HepG2 (cell line): Measurements from ENCODE around the gene PNKD. TPM values are rescaled to one million over a fixed set of nuclear protein-coding genes. Genes with fewer than 3 reads are reported as not detected.

Experiments used
- E2F5 ChIP-seq: sonication (generic); formaldehyde crosslinking; conservative IDR thresholded peaks from 2 replicates; pipeline ENCODE4 v1.4.0; 2020; ENCODE audit warnings: missing genetic modification reagents
- HOMEZ ChIP-seq: IDR thresholded peaks from 2 replicates; pipeline ENCODE4 v1.6.1; 2016; ENCODE audit warnings: low read depth
- IRF2 ChIP-seq: IDR thresholded peaks from 2 replicates; pipeline ENCODE4 v1.6.1; 2018; ENCODE audit warnings: missing genetic modification reagents, missing compliant biosample characterization
- JUNB ChIP-seq: sonication (generic); formaldehyde crosslinking; IDR thresholded peaks from 2 replicates; pipeline ENCODE4 v1.8.0; 2022; ENCODE audit warnings: missing genetic modification reagents, mild to moderate bottlenecking, borderline replicate concordance
- NCOA5 ChIP-seq: sonication (generic); formaldehyde crosslinking; IDR thresholded peaks from 2 replicates; pipeline ENCODE4 v1.4.0; 2020; ENCODE audit warnings: missing genetic modification reagents
- NFIC ChIP-seq: IDR thresholded peaks from 2 replicates; pipeline ENCODE4 v1.6.1; 2012; ENCODE audit warnings: mild to moderate bottlenecking, low read length, inconsistent platforms
- NFYB ChIP-seq: sonication (generic); formaldehyde crosslinking; IDR thresholded peaks from 2 replicates; pipeline ENCODE4 v1.4.0; 2020; ENCODE audit warnings: missing genetic modification reagents
- NR2C2 ChIP-seq: sonication (generic); formaldehyde crosslinking; IDR thresholded peaks from 2 replicates; pipeline ENCODE4 v1.4.0; 2020; ENCODE audit warnings: missing genetic modification reagents, mild to moderate bottlenecking, moderate library complexity, borderline replicate concordance
- RBM39 ChIP-seq: fragments of 200-400 bp; formaldehyde crosslinking; IDR thresholded peaks from one replicate; pipeline ENCODE4 v1.6.1; 2018; ENCODE audit warnings: antibody characterized with exemption, mild to moderate bottlenecking, low read depth, low read length; ENCODE audit not compliant: poor library complexity, severe bottlenecking
- SCMH1 ChIP-seq: sonication (generic); formaldehyde crosslinking; IDR thresholded peaks from 2 replicates; pipeline ENCODE4 v1.9.0; 2021; ENCODE audit warnings: missing genetic modification reagents, mild to moderate bottlenecking, borderline replicate concordance
- SP4 ChIP-seq: sonication (generic); formaldehyde crosslinking; IDR thresholded peaks from 2 replicates; pipeline ENCODE4 v1.8.1; 2023; ENCODE audit warnings: mild to moderate bottlenecking, missing genetic modification reagents
- SRSF9 ChIP-seq: fragments of 200-400 bp; formaldehyde crosslinking; IDR thresholded peaks from 2 replicates; pipeline ENCODE4 v1.6.1; 2018; ENCODE audit warnings: borderline replicate concordance, mild to moderate bottlenecking, low read depth, low read length; ENCODE audit not compliant: insufficient read depth, poor library complexity, severe bottlenecking
- TARDBP ChIP-seq: sonication (generic); formaldehyde crosslinking; IDR thresholded peaks from 2 replicates; pipeline ENCODE4 v1.8.0; 2022; ENCODE audit warnings: mild to moderate bottlenecking, missing genetic modification reagents
- TBX3 ChIP-seq: fragments of 450-650 bp; IDR thresholded peaks from 2 replicates; pipeline ENCODE4 v1.6.1; 2017; ENCODE audit warnings: antibody characterized with exemption, mild to moderate bottlenecking, inconsistent platforms, borderline replicate concordance
- YY1 ChIP-seq: IDR thresholded peaks from 2 replicates; pipeline ENCODE4 v1.6.1; 2011; ENCODE audit warnings: low read length, low read depth, moderate library complexity, mild to moderate bottlenecking; ENCODE audit not compliant: insufficient read depth, insufficient replicate concordance
- ZFY ChIP-seq: sonication (generic); formaldehyde crosslinking; IDR thresholded peaks from 2 replicates; pipeline ENCODE4 v1.4.0; 2020; ENCODE audit warnings: missing genetic modification reagents
- ZNF160 ChIP-seq: sonication (generic); formaldehyde crosslinking; IDR thresholded peaks from 2 replicates; pipeline ENCODE4 v1.8.0; 2022; ENCODE audit warnings: mild to moderate bottlenecking, inconsistent platforms, missing genetic modification reagents
- ZNF180 ChIP-seq: sonication (generic); formaldehyde crosslinking; IDR thresholded peaks from 2 replicates; pipeline ENCODE4 v1.4.0; 2020; ENCODE audit warnings: low read depth, missing genetic modification reagents, borderline replicate concordance
- ZNF296 ChIP-seq: sonication (generic); formaldehyde crosslinking; conservative IDR thresholded peaks from 2 replicates; pipeline ENCODE4 v1.5.0; 2020; ENCODE audit warnings: mild to moderate bottlenecking, missing genetic modification reagents
- ZNF337 ChIP-seq: sonication (generic); formaldehyde crosslinking; IDR thresholded peaks from 2 replicates; pipeline ENCODE4 v1.5.1; 2020; ENCODE audit warnings: missing genetic modification reagents, low read depth, mild to moderate bottlenecking, borderline replicate concordance
- ZNF430 ChIP-seq: sonication (generic); formaldehyde crosslinking; IDR thresholded peaks from 2 replicates; pipeline ENCODE4 v1.9.0; 2021; ENCODE audit warnings: mild to moderate bottlenecking, missing genetic modification reagents
- ZNF687 ChIP-seq: sonication (generic); formaldehyde crosslinking; IDR thresholded peaks from 2 replicates; pipeline ENCODE4 v1.5.1; 2020; ENCODE audit warnings: mild to moderate bottlenecking, missing genetic modification reagents, moderate library complexity
- ZNF782 ChIP-seq: sonication (generic); formaldehyde crosslinking; IDR thresholded peaks from 2 replicates; pipeline ENCODE4 v1.4.0; 2020; ENCODE audit warnings: missing genetic modification reagents, mild to moderate bottlenecking, borderline replicate concordance
- polyA plus RNA-seq, 8 experiments: library from polyadenylated mRNA; depleted of rRNA in 3 of 8; stranded (reverse) in 7 of 8; unstranded in 1 of 8; fragments of >200 nt; fragmentation: Illumina TruSeq in 4 of 8; extraction: Trizol in 4 of 8; gene quantifications; 2 replicates each; pipeline versions ENCODE4 v1.2.1 to v1.2.3, GENCODE V29; 2011 to 2016; ENCODE audit warnings: low read depth in 4 of 8, missing spikeins in 1 of 8, mixed read lengths in 1 of 8; ENCODE audit not compliant: insufficient read depth in 1 of 8
- total RNA-seq, 5 experiments: library from RNA; depleted of rRNA; stranded (reverse); fragments of >200 nt; fragmentation: Illumina TruSeq; extraction: Trizol; gene quantifications; 2 replicates each; pipeline ENCODE4 v1.2.3, GENCODE V29; 2016; ENCODE audit warnings: low read depth in 1 of 5

Gene PNKD
- total and polyA plus RNA-seq, 2 of the 13 experiments (the other 11 are each of a cell fraction or from before 2014, with no cell fraction given): 55.9 to 80.4 TPM

GRCh38 chr2:218286570-218287459, 16.5 kb downstream of the PNKD start (continued):
- TF ChIP-seq ZFY (CRISPR knock-in tag): no peak
- TF ChIP-seq ZNF160 (CRISPR knock-in tag): no peak
- no peak for TF ChIP-seq SCMH1
- no peak for TF ChIP-seq E2F5
- no peak for TF ChIP-seq SRSF9
- no peak for TF ChIP-seq RBM39
- no peak for TF ChIP-seq HOMEZ (CRISPR knock-in tag)
- TF ChIP-seq NFYB: no peak
- TF ChIP-seq NR2C2: no peak
- TF ChIP-seq ZNF337 (CRISPR knock-in tag): no peak
- TF ChIP-seq TBX3: no peak
- TF ChIP-seq NCOA5: no peak
- TF ChIP-seq ZNF180 (CRISPR knock-in tag): no peak
- no peak for TF ChIP-seq ZNF296 (CRISPR knock-in tag)
- no peak for TF ChIP-seq TARDBP (CRISPR knock-in tag)
- TF ChIP-seq ZNF687: no peak; the same call in 1 of the 2 replicates
- TF ChIP-seq SP4: peak; percentile 35; the same call in 1 of the 2 replicates
- no peak for TF ChIP-seq IRF2 (CRISPR knock-in tag)
- TF ChIP-seq ZNF430: no peak
- TF ChIP-seq JUNB (CRISPR knock-in tag): no peak
- no peak for TF ChIP-seq YY1
- TF ChIP-seq NFIC: no peak
- TF ChIP-seq ZNF782 (CRISPR knock-in tag): no peak
